Fibroblast of lung (primary cell): ENCODE measurements around the gene CLOCK. TPM values are rescaled to one million over a fixed set of nuclear protein-coding genes. Genes with fewer than 3 reads are reported as not detected.
A peak's percentile ranks its signal among the peaks of the same experiment; 100 is the strongest.

ENCODE experiments used
- DNase-seq, 2 donors: peaks; one replicate each; pipeline versions ENCODE4 v3.0.0 to v3.0.0-alpha.2; 2010; ENCODE audit warnings: low read depth in 2 of 2
- H2AFZ ChIP-seq: 2 replicates; pipeline ENCODE4 v1.5.1; 2012; ENCODE audit warnings: low read length, control low read depth, inconsistent platforms
- H3K27ac ChIP-seq: 2 replicates; pipeline ENCODE4 v1.5.1; 2011; ENCODE audit warnings: low read length, control low read depth; ENCODE audit not compliant: insufficient read depth
- H3K27me3 ChIP-seq: 2 replicates; pipeline ENCODE4 v1.5.1; 2011; ENCODE audit warnings: mild to moderate bottlenecking, low read length; ENCODE audit not compliant: control insufficient read depth, insufficient read depth
- H3K36me3 ChIP-seq: 2 replicates; pipeline ENCODE4 v1.5.1; 2011; ENCODE audit warnings: low read length; ENCODE audit not compliant: control insufficient read depth, insufficient read depth
- H3K4me1 ChIP-seq: 2 replicates; pipeline ENCODE4 v1.5.1; 2011; ENCODE audit warnings: low read length; ENCODE audit not compliant: control insufficient read depth, insufficient read depth; ENCODE audit errors: extremely low read depth
- H3K4me2 ChIP-seq: 2 replicates; pipeline ENCODE4 v1.5.1; 2011; ENCODE audit warnings: low read length, control low read depth; ENCODE audit not compliant: insufficient read depth; ENCODE audit errors: extremely low read depth
- H3K4me3 ChIP-seq, 4 experiments: fragments of 200-600 bp in 1 of 4; sonication (generic) in 1 of 4; replicated peaks in 1 of 4; 2 replicates each; pipeline ENCODE4 v1.5.1; 2011 to 2016; ENCODE audit warnings: low read length in 4 of 4, low read depth in 3 of 4, mild to moderate bottlenecking in 3 of 4, control low read depth in 2 of 4, inconsistent platforms in 1 of 4, mixed read lengths in 1 of 4; ENCODE audit not compliant: insufficient read depth in 1 of 4; ENCODE audit errors: control extremely low read depth in 1 of 4
- H3K79me2 ChIP-seq: 2 replicates; pipeline ENCODE4 v1.5.1; 2012; ENCODE audit warnings: mild to moderate bottlenecking, low read length, inconsistent platforms; ENCODE audit not compliant: control insufficient read depth, insufficient read depth
- H3K9ac ChIP-seq: 2 replicates; pipeline ENCODE4 v1.5.1; 2011; ENCODE audit warnings: mild to moderate bottlenecking, low read length, control low read depth; ENCODE audit not compliant: insufficient read depth
- H3K9me3 ChIP-seq: 2 replicates; pipeline ENCODE4 v1.5.1; 2012; ENCODE audit warnings: low read depth, low read length; ENCODE audit not compliant: control insufficient read depth, insufficient read depth
- H4K20me1 ChIP-seq: 2 replicates; pipeline ENCODE4 v1.5.1; 2011; ENCODE audit warnings: low read length; ENCODE audit not compliant: control insufficient read depth, insufficient read depth; ENCODE audit errors: extremely low read depth
- CTCF ChIP-seq, 2 donors: IDR thresholded peaks in 1 of 2; conservative IDR thresholded peaks in 1 of 2; 1 replicate in 1 of 2; 2 replicates in 1 of 2; pipeline ENCODE4 v1.5.1; 2011 to 2012; ENCODE audit warnings: low read length in 2 of 2, control low read depth in 1 of 2, inconsistent platforms in 1 of 2, low read depth in 1 of 2, mild to moderate bottlenecking in 1 of 2
- EZH2 ChIP-seq: IDR thresholded peaks from 2 replicates; pipeline ENCODE4 v1.5.1; 2012; ENCODE audit warnings: low read length, control low read depth, mild to moderate bottlenecking; ENCODE audit errors: missing control alignments
- polyA plus RNA-seq, 2 donors: library from polyadenylated mRNA; depleted of rRNA in 1 of 2; stranded (reverse) in 1 of 2; unstranded in 1 of 2; fragments of >200 nt; gene quantifications; 2 replicates each; pipeline ENCODE4 v1.2.1, GENCODE V29; 2011 to 2012; ENCODE audit warnings: missing spikeins in 1 of 2
- total RNA-seq: library from RNA; depleted of rRNA; stranded (reverse); fragments of >200 nt; gene quantifications from 2 replicates; pipeline ENCODE4 v1.2.1, GENCODE V29; 2014

CLOCK gene
- total and polyA plus RNA-seq, 2 donors (not counting 1 experiment from before 2014, with no cell fraction given) = 26.1 to 27.4 TPM

- Histone ChIP-seq H4K20me1 (no peaks in the 10 kb centered on the region), H3K27ac (peak overlapping the region; percentile 76), H3K4me3 (no peak overlapping the region), H3K9ac (no peak overlapping the region), H2AFZ (no peak overlapping the region), H3K79me2 (no peaks in the 10 kb centered on the region), H3K4me2 (no peak overlapping the region), H3K36me3 (peaks cover 2% of the 10 kb centered on the region), H3K9me3 (no peaks in the 10 kb centered on the region), H3K27me3 (no peaks in the 10 kb centered on the region), H3K4me1 (peaks cover 8% of the 10 kb centered on the region)
- TF ChIP-seq EZH2 (no peak), CTCF (conservative IDR thresholded peaks at IDR 0.05 in 1 of 2, IDR thresholded peaks at IDR 0.05 in 1 of 2; ENCODE audit: low read depth in 1 of 2, low read length in 2 of 2) (no peak)
- DNase-seq = peak in 1 of 2 donors; percentile 39
Measured at GRCh38 chr4:55446578-55446922, 100.2 kb downstream of the CLOCK start.

GRCh38 chr4:55445921-55446577 is 100.7 kb downstream of the CLOCK start:
- peak; percentile 65 to 91 for DNase-seq
- Histone ChIP-seq H3K27me3 (no peaks in the 10 kb centered on the region), H3K27ac (peak overlapping the region; percentile 76), H4K20me1 (no peaks in the 10 kb centered on the region), H3K4me2 (peak overlapping the region; percentile 64), H3K9ac (no peak overlapping the region), H3K9me3 (no peaks in the 10 kb centered on the region), H3K79me2 (no peaks in the 10 kb centered on the region), H3K4me1 (peaks cover 8% of the 10 kb centered on the region), H3K36me3 (peaks cover 2% of the 10 kb centered on the region), H3K4me3 (no peak overlapping the region), H2AFZ (no peak overlapping the region)
- TF ChIP-seq EZH2 = no peak

- H2AFZ ChIP-seq = no peak overlapping the region
- H4K20me1 ChIP-seq = no peaks in the 10 kb centered on the region
- no peak overlapping the region for H3K4me2 ChIP-seq
- peak; percentile 39 to 59 for TF ChIP-seq CTCF (conservative IDR thresholded peaks at IDR 0.05 in 1 of 2, IDR thresholded peaks at IDR 0.05 in 1 of 2; ENCODE audit: low read depth in 1 of 2, low read length in 2 of 2)
- TF ChIP-seq EZH2 = no peak
- no peaks in the 10 kb centered on the region for H3K79me2 ChIP-seq
- no peaks in the 10 kb centered on the region for H3K9me3 ChIP-seq
- H3K9ac ChIP-seq = no peak overlapping the region
- no peaks in the 10 kb centered on the region for H3K27me3 ChIP-seq
- DNase-seq = peak; percentile 49 to 61
- H3K27ac ChIP-seq = no peak overlapping the region
- H3K36me3 ChIP-seq = peaks cover 4% of the 10 kb centered on the region
- no peak overlapping the region for H3K4me3 ChIP-seq
- H3K4me1 ChIP-seq = peaks cover 8% of the 10 kb centered on the region
Measured at GRCh38 chr4:55444827-55445226, 101.9 kb downstream of the CLOCK start.
